IPS-18a (cell line): ENCODE data around the gene CBX8.

Source experiments
- H3K27ac ChIP-seq: one replicate; pipeline ENCODE4 v1.5.1; 2013; ENCODE audit warnings: low read length
- H3K27me3 ChIP-seq: one replicate; pipeline ENCODE4 v1.6.1; 2013; ENCODE audit warnings: mild to moderate bottlenecking, low read length; ENCODE audit not compliant: control insufficient read depth, insufficient read depth
- H3K36me3 ChIP-seq: one replicate; pipeline ENCODE4 v1.6.1; 2013; ENCODE audit warnings: low read depth, low read length; ENCODE audit not compliant: control insufficient read depth
- H3K4me1 ChIP-seq: one replicate; pipeline ENCODE4 v1.6.1; 2013; ENCODE audit warnings: low read depth, low read length; ENCODE audit not compliant: control insufficient read depth
- H3K4me3 ChIP-seq: one replicate; pipeline ENCODE4 v1.5.1; 2013; ENCODE audit warnings: low read length
- H3K9ac ChIP-seq: one replicate; pipeline ENCODE4 v1.6.1; 2013; ENCODE audit warnings: mild to moderate bottlenecking, low read length, moderate library complexity
- H3K9me3 ChIP-seq: one replicate; pipeline ENCODE4 v1.6.1; 2013; ENCODE audit warnings: low read depth, low read length; ENCODE audit not compliant: control insufficient read depth

Gene CBX8

GRCh38 chr17:79839356-79840268, 42.7 kb upstream of the CBX8 start, which contains the start of gene CBX4:
TSS of gene CBX4 (minus strand) at chr17:79839440. CDS start at chr17:79839251, 189 bp downstream.
- peak within 1 kb of the TSS; percentile 44 for H3K9ac ChIP-seq
- H3K27ac ChIP-seq: no peak within 1 kb of the TSS
- peaks cover 32% of the 10 kb centered on the region for H3K4me1 ChIP-seq
- H3K9me3 ChIP-seq: no peaks in the 10 kb centered on the region
- peaks cover 90% of the 10 kb centered on the region for H3K27me3 ChIP-seq
- no peaks in the 10 kb centered on the region for H3K36me3 ChIP-seq
- peak within 1 kb of the TSS; percentile 68 for H3K4me3 ChIP-seq

GRCh38 chr17:79838522-79839274, 41.8 kb upstream of the CBX8 start:
- H3K9me3 ChIP-seq: no peaks in the 10 kb centered on the region
- H3K4me1 ChIP-seq: peaks cover 32% of the 10 kb centered on the region
- no peak overlapping the region for H3K27ac ChIP-seq
- no peaks in the 10 kb centered on the region for H3K36me3 ChIP-seq
- peak overlapping the region; percentile 44 for H3K9ac ChIP-seq
- peaks cover 90% of the 10 kb centered on the region for H3K27me3 ChIP-seq
- peak overlapping the region; percentile 68 for H3K4me3 ChIP-seq

- peaks cover 90% of the 10 kb centered on the region for H3K27me3 ChIP-seq
- H3K4me3 ChIP-seq: peak overlapping the region; percentile 68
- no peaks in the 10 kb centered on the region for H3K36me3 ChIP-seq
- no peaks in the 10 kb centered on the region for H3K9me3 ChIP-seq
- no peak overlapping the region for H3K27ac ChIP-seq
- H3K9ac ChIP-seq: peak overlapping the region; percentile 44
- H3K4me1 ChIP-seq: peaks cover 35% of the 10 kb centered on the region
These were observed 41.1 kb upstream of the CBX8 start for GRCh38 chr17:79837888-79838521.

- no peaks in the 10 kb centered on the region for H3K36me3 ChIP-seq
- H3K27ac ChIP-seq: no peak overlapping the region
- no peak overlapping the region for H3K9ac ChIP-seq
- H3K4me1 ChIP-seq: peaks cover 35% of the 10 kb centered on the region
- H3K4me3 ChIP-seq: peak overlapping the region; percentile 68
- peaks cover 90% of the 10 kb centered on the region for H3K27me3 ChIP-seq
- H3K9me3 ChIP-seq: no peaks in the 10 kb centered on the region
These were observed 40.4 kb upstream of the CBX8 start for GRCh38 chr17:79836972-79837887.

GRCh38 chr17:79836510-79836971, 39.7 kb upstream of the CBX8 start:
- Histone ChIP-seq H3K4me3 (peak overlapping the region; percentile 17), H3K9me3 (no peaks in the 10 kb centered on the region), H3K27me3 (peaks cover 90% of the 10 kb centered on the region), H3K4me1 (peaks cover 36% of the 10 kb centered on the region), H3K27ac (no peak overlapping the region), H3K9ac (no peak overlapping the region), H3K36me3 (no peaks in the 10 kb centered on the region)

GRCh38 chr17:79835953-79836509, 39.2 kb upstream of the CBX8 start:
- peak overlapping the region; percentile 53 for H3K4me3 ChIP-seq
- H3K27me3 ChIP-seq: peaks cover 90% of the 10 kb centered on the region
- H3K36me3 ChIP-seq: no peaks in the 10 kb centered on the region
- H3K27ac ChIP-seq: no peak overlapping the region
- no peak overlapping the region for H3K9ac ChIP-seq
- peaks cover 40% of the 10 kb centered on the region for H3K4me1 ChIP-seq
- no peaks in the 10 kb centered on the region for H3K9me3 ChIP-seq

- Histone ChIP-seq H3K27me3 (peaks cover 90% of the 10 kb centered on the region), H3K27ac (no peak overlapping the region), H3K4me1 (peaks cover 44% of the 10 kb centered on the region), H3K36me3 (no peaks in the 10 kb centered on the region), H3K4me3 (peak overlapping the region; percentile 53), H3K9me3 (no peaks in the 10 kb centered on the region), H3K9ac (no peak overlapping the region)
These were observed 38.6 kb upstream of the CBX8 start for GRCh38 chr17:79835470-79835899.

- Histone ChIP-seq H3K9ac (no peak overlapping the region), H3K4me3 (no peak overlapping the region), H3K4me1 (peaks cover 45% of the 10 kb centered on the region), H3K27me3 (peaks cover 90% of the 10 kb centered on the region), H3K27ac (no peak overlapping the region), H3K9me3 (no peaks in the 10 kb centered on the region), H3K36me3 (no peaks in the 10 kb centered on the region)
These were observed 37.9 kb upstream of the CBX8 start for GRCh38 chr17:79834565-79835469.

- no peaks in the 10 kb centered on the region for H3K36me3 ChIP-seq
- H3K4me3 ChIP-seq: no peak overlapping the region
- H3K27me3 ChIP-seq: peaks cover 95% of the 10 kb centered on the region
- H3K4me1 ChIP-seq: peaks cover 45% of the 10 kb centered on the region
- H3K27ac ChIP-seq: no peak overlapping the region
- no peak overlapping the region for H3K9ac ChIP-seq
- H3K9me3 ChIP-seq: no peaks in the 10 kb centered on the region
These were observed 37.1 kb upstream of the CBX8 start for GRCh38 chr17:79833744-79834564.
